NT2/D1 (cell line): Measurements from ENCODE around the gene MAK.

Experiments used
- SUZ12 ChIP-seq: IDR thresholded peaks from 2 replicates; pipeline ENCODE4 v1.6.1; 2011; ENCODE audit not compliant: insufficient read length, insufficient read depth; ENCODE audit errors: extremely low read depth
- YY1 ChIP-seq: IDR thresholded peaks from 2 replicates; pipeline ENCODE4 v1.6.1; 2011; ENCODE audit not compliant: insufficient read length, insufficient read depth

DNA sequence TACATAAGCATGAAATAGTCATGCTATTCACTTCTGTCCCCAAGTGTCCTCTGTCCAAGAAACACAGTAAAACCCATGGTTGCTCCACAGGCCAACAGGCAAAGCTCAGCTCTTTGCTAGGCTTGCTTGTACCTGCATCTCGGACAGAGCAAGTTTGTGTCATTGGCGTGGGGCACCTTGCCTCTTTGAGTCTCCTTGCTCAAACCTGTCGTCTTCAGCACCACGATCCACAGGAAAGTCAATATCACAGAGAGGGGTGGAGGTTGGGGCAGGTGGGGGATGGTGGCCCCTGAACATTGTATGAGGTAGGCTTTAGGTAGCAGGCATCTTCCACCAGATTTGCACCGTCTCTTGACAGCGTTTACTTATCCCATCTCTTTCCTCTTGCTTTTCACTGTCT, 94.8 kb downstream of the MAK start:
- no peak for TF ChIP-seq YY1
- TF ChIP-seq SUZ12: no peak
